Hepatocyte (in vitro differentiated cells): ENCODE data around the gene MPP3. TPM values are rescaled to one million over a fixed set of nuclear protein-coding genes. Genes with fewer than 3 reads are reported as not detected.

Source experiments
- DNase-seq: peaks from one replicate; pipeline ENCODE4 v3.0.0-alpha.2; 2016; ENCODE audit warnings: low spot score
- H2AFZ ChIP-seq: fragments of 200-600 bp; sonication (generic); 2 replicates; pipeline ENCODE4 v1.6.0; 2016; ENCODE audit warnings: antibody characterized with exemption, mild to moderate bottlenecking
- H3K27ac ChIP-seq: fragments of 200-600 bp; sonication (generic); 2 replicates; pipeline ENCODE4 v1.5.1; 2016; ENCODE audit warnings: mild to moderate bottlenecking
- H3K27me3 ChIP-seq: fragments of 200-600 bp; sonication (generic); 2 replicates; pipeline ENCODE4 v1.6.1; 2016
- H3K36me3 ChIP-seq: fragments of 200-600 bp; sonication (generic); replicated peaks from 2 replicates; pipeline ENCODE4 v1.5.1; 2016; ENCODE audit warnings: low read depth; ENCODE audit not compliant: insufficient read depth
- H3K4me1 ChIP-seq: fragments of 200-600 bp; sonication (generic); 2 replicates; pipeline ENCODE4 v1.5.1; 2016; ENCODE audit warnings: mild to moderate bottlenecking, moderate library complexity; ENCODE audit not compliant: insufficient read depth
- H3K4me2 ChIP-seq: fragments of 200-600 bp; sonication (generic); 2 replicates; pipeline ENCODE4 v1.6.0; 2016
- H3K4me3 ChIP-seq: fragments of 200-600 bp; sonication (generic); 2 replicates; pipeline ENCODE4 v1.5.1; 2016; ENCODE audit warnings: mild to moderate bottlenecking
- H3K79me2 ChIP-seq: fragments of 200-600 bp; sonication (generic); 2 replicates; pipeline ENCODE4 v1.6.0; 2017; ENCODE audit warnings: mild to moderate bottlenecking
- H3K9me2 ChIP-seq: fragments of 200-600 bp; sonication (generic); replicated peaks from 2 replicates; pipeline ENCODE4 v1.6.0; 2017; ENCODE audit warnings: mild to moderate bottlenecking; ENCODE audit not compliant: insufficient read depth
- H3K9me3 ChIP-seq: fragments of 200-600 bp; sonication (generic); 2 replicates; pipeline ENCODE4 v1.5.1; 2016; ENCODE audit warnings: low read depth, mild to moderate bottlenecking
- H4K20me1 ChIP-seq: fragments of 200-600 bp; sonication (generic); 2 replicates; pipeline ENCODE4 v1.6.0; 2016; ENCODE audit warnings: mild to moderate bottlenecking; ENCODE audit not compliant: insufficient read depth, poor library complexity, severe bottlenecking
- CTCF ChIP-seq: fragments of 200-600 bp; sonication (generic); IDR thresholded peaks from 2 replicates; pipeline ENCODE4 v1.5.1; 2016; ENCODE audit warnings: antibody characterized with exemption, mild to moderate bottlenecking; ENCODE audit not compliant: poor library complexity
- EZH2 ChIP-seq: fragments of 200-600 bp; sonication (generic); IDR thresholded peaks from 2 replicates; pipeline ENCODE4 v1.6.1; 2016; ENCODE audit warnings: antibody characterized with exemption, mild to moderate bottlenecking, borderline replicate concordance
- EZH2phosphoT487 ChIP-seq: fragments of 200-600 bp; sonication (generic); IDR thresholded peaks from one replicate; pipeline ENCODE4 v1.6.1; 2018; ENCODE audit warnings: antibody characterized with exemption, mild to moderate bottlenecking, low read depth, moderate library complexity; ENCODE audit not compliant: unreplicated experiment, severe bottlenecking
- WGBS: methylation state at CpG from one replicate; pipeline ENCODE4 v1.1.6; 2016; ENCODE audit warnings: low lambda C conversion rate; ENCODE audit errors: missing lambda C conversion rate; 5-methylcytosine and 5-hydroxymethylcytosine counted together
- polyA plus RNA-seq: library from polyadenylated mRNA; unstranded; fragments of >200 nt; fragmentation: Nextera tagmentation; extraction: Ambion mirVana; gene quantifications from 2 replicates; pipeline ENCODE4 v1.2.1, GENCODE V29; 2016
- total RNA-seq: library from RNA; depleted of rRNA; stranded (reverse); fragments of >200 nt; gene quantifications from 2 replicates; pipeline ENCODE4 v1.2.3, GENCODE V29; 2014

MPP3 gene
- total and polyA plus RNA-seq, 2 experiments from 2014 or later: 3.2 to 5.1 TPM

GRCh38 chr17:43874293-43874692 is 41.3 kb upstream of the MPP3 start:
- no peak overlapping the region for H3K4me3 ChIP-seq
- H3K79me2 ChIP-seq: no peaks in the 10 kb centered on the region
- TF ChIP-seq EZH2 (no peak), CTCF (no peak), EZH2phosphoT487 (no peak)
- H3K4me2 ChIP-seq: no peak overlapping the region
- WGBS: 58% methylated on average over 3 of the region's 3 CpGs
- H3K27me3 ChIP-seq: no peaks in the 10 kb centered on the region
- H4K20me1 ChIP-seq: no peaks in the 10 kb centered on the region
- peak; percentile 49 for DNase-seq
- H3K9me2 ChIP-seq: no peaks in the 10 kb centered on the region
- H3K9me3 ChIP-seq: no peaks in the 10 kb centered on the region
- peaks cover 5% of the 10 kb centered on the region for H3K4me1 ChIP-seq
- no peaks in the 10 kb centered on the region for H3K36me3 ChIP-seq
- peak overlapping the region; percentile 70 for H3K27ac ChIP-seq
- H2AFZ ChIP-seq: no peak overlapping the region

GRCh38 chr17:43873815-43874214 is 40.9 kb upstream of the MPP3 start:
- no peak for DNase-seq
- peaks cover 1% of the 10 kb centered on the region for H3K4me1 ChIP-seq
- no peak overlapping the region for H3K4me3 ChIP-seq
- H3K79me2 ChIP-seq: no peaks in the 10 kb centered on the region
- H3K9me3 ChIP-seq: no peaks in the 10 kb centered on the region
- H3K9me2 ChIP-seq: no peaks in the 10 kb centered on the region
- TF ChIP-seq CTCF (no peak), EZH2 (no peak), EZH2phosphoT487 (no peak)
- no peaks in the 10 kb centered on the region for H3K36me3 ChIP-seq
- H3K27me3 ChIP-seq: no peaks in the 10 kb centered on the region
- 55% methylated on average over 6 of the region's 6 CpGs for WGBS
- H3K4me2 ChIP-seq: no peak overlapping the region
- no peaks in the 10 kb centered on the region for H4K20me1 ChIP-seq
- H3K27ac ChIP-seq: peak overlapping the region; percentile 70
- no peak overlapping the region for H2AFZ ChIP-seq

- H3K36me3 ChIP-seq: no peaks in the 10 kb centered on the region
- H3K4me2 ChIP-seq: no peak overlapping the region
- TF ChIP-seq CTCF: no peak
- TF ChIP-seq EZH2: no peak
- TF ChIP-seq EZH2phosphoT487: no peak
- H2AFZ ChIP-seq: no peak overlapping the region
- no peaks in the 10 kb centered on the region for H3K79me2 ChIP-seq
- 79% methylated on average over 5 of the region's 5 CpGs for WGBS
- no peak overlapping the region for H3K27ac ChIP-seq
- DNase-seq: no peak
- H3K4me3 ChIP-seq: no peak overlapping the region
- H3K4me1 ChIP-seq: no peaks in the 10 kb centered on the region
- H3K27me3 ChIP-seq: no peaks in the 10 kb centered on the region
- no peaks in the 10 kb centered on the region for H3K9me3 ChIP-seq
- no peaks in the 10 kb centered on the region for H3K9me2 ChIP-seq
- H4K20me1 ChIP-seq: no peaks in the 10 kb centered on the region
These were observed 40.1 kb upstream of the MPP3 start for GRCh38 chr17:43873091-43873490.
